Measurements from ENCODE around the gene IL17B. TPM values are rescaled to one million over a fixed set of nuclear protein-coding genes. Genes with fewer than 3 reads are reported as not detected.
A peak's percentile ranks its signal among the peaks of the same experiment; 100 is the strongest.
"Not testable (repeated sequence)": the region's sequence is repeated elsewhere in the genome, so short reads cannot be mapped to it uniquely, and the experiment has no call there.

IL17B gene
- total RNA-seq, 4 donors from 2014 or later, result 2.0 to 2.5 (median 2.1) TPM; not detected in 1

- intact Hi-C loops (cut with DNase I), result no loop called here
- DNase-seq, result no peak
- Histone ChIP-seq H3K4me1 (peaks cover 0 to 28% (median 7%) of the 10 kb centered on the region in 3 donors), H3K9me3 (no peaks in the 10 kb centered on the region), H3K4me3 (no peak overlapping the region), H3K27ac (peak overlapping the region in 3 of 4 donors; percentile 49 to 72 (median 62)), H3K36me3 (no peaks in the 10 kb centered on the region), H3K27me3 (no peaks in the 10 kb centered on the region)
- TF ChIP-seq CTCF (IDR thresholded peaks at IDR 0.05) (no peak), POLR2A (IDR thresholded peaks at IDR 0.05) (no peak)
- WGBS, 2 donors, result 55 to 68% methylated on average over 5 to 6 of the region's 6 CpGs
Measured at GRCh38 chr5:149400304-149400703, 21.2 kb upstream of the IL17B start.

- TF ChIP-seq POLR2A (IDR thresholded peaks at IDR 0.05), result no peak
- TF ChIP-seq CTCF (IDR thresholded peaks at IDR 0.05), result no peak
- intact Hi-C loops (cut with DNase I), result no loop called here
- Histone ChIP-seq H3K27me3 (no peaks in the 10 kb centered on the region), H3K4me1 (peaks cover 0 to 23% (median 5%) of the 10 kb centered on the region in 3 donors), H3K9me3 (no peaks in the 10 kb centered on the region), H3K27ac (peak overlapping the region in 3 of 4 donors; percentile 49 to 72 (median 62)), H3K4me3 (no peak overlapping the region), H3K36me3 (no peaks in the 10 kb centered on the region)
- DNase-seq, result no peak
Measured at GRCh38 chr5:149399775-149400174, 20.7 kb upstream of the IL17B start.

GRCh38 chr5:149398747-149399266 is 19.7 kb upstream of the IL17B start:
- intact Hi-C loops (cut with DNase I); H3K27me3 ChIP-seq; DNase-seq; H3K4me3 ChIP-seq; H3K27ac ChIP-seq; H3K9me3 ChIP-seq; H3K36me3 ChIP-seq: not testable (repeated sequence)
- WGBS, 2 donors, result 79 to 91% methylated on average over 6 to 7 of the region's 7 CpGs
- peaks cover 0 to 15% (median 5%) of the 10 kb centered on the region in 3 donors for H3K4me1 ChIP-seq

- H3K4me1 ChIP-seq, result peaks cover 0 to 13% (median 5%) of the 10 kb centered on the region in 3 donors
- intact Hi-C loops (cut with DNase I), result no loop called here
- TF ChIP-seq CTCF (IDR thresholded peaks at IDR 0.05), result no peak
- H3K9me3 ChIP-seq, result no peaks in the 10 kb centered on the region
- 71 to 77% methylated on average over 5 to 6 of the region's 6 CpGs for WGBS, 2 donors
- H3K27me3 ChIP-seq, result no peaks in the 10 kb centered on the region
- peak overlapping the region in 1 of 4 donors; percentile 63 for H3K27ac ChIP-seq
- DNase-seq, result no peak
- H3K36me3 ChIP-seq, result no peaks in the 10 kb centered on the region
- H3K4me3 ChIP-seq, result no peak overlapping the region
Measured at GRCh38 chr5:149397530-149397929, 18.4 kb upstream of the IL17B start.

GRCh38 chr5:149394996-149395395 is 15.9 kb upstream of the IL17B start:
- intact Hi-C loops (cut with DNase I); DNase-seq; H3K9me3 ChIP-seq; H3K27me3 ChIP-seq; H3K4me1 ChIP-seq; H3K4me3 ChIP-seq; H3K27ac ChIP-seq; H3K36me3 ChIP-seq: not testable (repeated sequence)

- Histone ChIP-seq H3K27ac (no peak overlapping the region), H3K4me3 (no peak overlapping the region), H3K36me3 (no peaks in the 10 kb centered on the region), H3K4me1 (peaks cover 0 to 17% (median 0%) of the 10 kb centered on the region in 3 donors), H3K27me3 (no peaks in the 10 kb centered on the region), H3K9me3 (no peaks in the 10 kb centered on the region)
- no peak for DNase-seq
- no peak for TF ChIP-seq POLR2A (IDR thresholded peaks at IDR 0.05)
- TF ChIP-seq CTCF (IDR thresholded peaks at IDR 0.05), result no peak
- intact Hi-C loops (cut with DNase I), result no loop called here
- 58 to 63% methylated on average over 7 to 17 of the region's 19 CpGs for WGBS, 2 donors
Measured at GRCh38 chr5:149392718-149393117, 13.6 kb upstream of the IL17B start.

Measured in esophagus squamous epithelium (tissue), 5 donors.